CD4-positive, alpha-beta T cell treated with Interferon gamma for 1 hour (primary cell): Measurements from ENCODE around the gene UQCR11.
"Not testable (repeated sequence)": the region's sequence is repeated elsewhere in the genome, so short reads cannot be mapped to it uniquely, and the experiment has no call there.

ENCODE experiments used
- DNase-seq: peaks from one replicate; pipeline ENCODE4 v3.0.0-alpha.2; 2020

Gene UQCR11

DNA sequence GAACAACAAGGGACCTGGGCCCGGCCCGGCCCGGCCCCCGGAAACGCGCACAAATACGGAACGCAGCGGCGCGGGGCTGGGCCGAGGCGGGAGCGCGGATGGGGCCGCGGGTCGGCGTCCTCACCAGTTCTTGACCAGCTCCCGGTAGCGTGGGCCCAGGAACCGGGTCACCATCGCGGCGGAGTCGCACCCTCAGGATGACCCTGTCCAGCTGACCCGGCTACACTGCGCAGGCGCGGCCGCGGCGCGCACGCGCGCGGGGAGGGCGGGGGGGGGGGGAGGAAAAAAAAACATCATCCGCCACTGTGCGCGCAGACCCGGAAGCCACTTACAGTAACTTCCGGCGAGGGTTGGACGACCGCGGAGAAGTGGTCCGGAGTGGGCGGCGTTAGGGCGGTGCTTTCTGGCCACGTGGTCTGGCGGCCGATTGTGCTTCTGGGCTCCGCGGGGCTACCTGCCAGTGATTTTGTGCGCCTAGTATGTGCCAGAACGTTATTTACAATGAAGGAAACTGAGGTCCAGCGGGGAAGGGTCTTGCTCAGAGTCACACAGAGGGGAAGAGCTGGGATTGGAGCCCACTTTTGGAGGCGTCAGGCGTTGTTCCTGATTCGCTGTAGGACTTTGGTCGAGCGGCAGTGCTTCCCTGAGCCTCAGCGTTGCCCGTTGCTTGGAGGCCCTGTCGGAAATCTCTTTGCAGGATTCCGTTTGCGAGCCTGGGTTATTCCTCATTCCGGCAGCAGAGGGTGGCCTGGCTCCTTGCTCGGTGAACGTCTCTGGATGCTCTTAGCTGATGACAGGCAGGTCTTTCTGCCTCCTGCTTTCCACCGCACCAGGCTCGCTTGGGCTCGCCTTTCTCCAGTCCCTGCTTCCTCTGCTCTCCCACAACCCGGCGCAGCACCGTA, at the start of gene UQCR11:
Gene UQCR11 (minus strand): TSS at position 227 of the 902 bp plus-strand sequence. CDS start 53 bp downstream, at position 174.
- peak; percentile 93 for DNase-seq

- no peak for DNase-seq
Observed at GRCh38 chr19:1654178-1654792, 49.0 kb upstream of the UQCR11 start.

DNA sequence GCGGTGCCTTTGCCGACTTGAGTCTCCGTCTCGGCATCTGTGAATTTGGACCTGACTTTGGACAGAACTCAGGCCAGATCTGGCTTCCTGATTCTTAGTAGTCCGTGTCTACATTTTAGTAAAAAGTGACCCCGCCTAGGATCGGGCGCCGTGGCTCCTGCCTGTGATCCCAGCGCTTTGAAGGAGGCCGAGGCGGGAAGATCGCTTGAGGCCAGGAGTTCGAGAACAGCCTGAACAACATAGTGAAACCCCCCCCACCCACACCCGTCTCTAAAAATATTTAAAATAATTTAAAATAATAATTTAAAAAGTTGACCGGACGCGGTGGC, 48.0 kb upstream of the UQCR11 start:
- DNase-seq, result no peak

- DNase-seq, result peak; percentile 99
Observed at GRCh38 chr19:1652471-1653299, 47.4 kb upstream of the UQCR11 start, which contains the start of gene TCF3. Gene TCF3, minus strand, starts transcription at chr19:1652615. Its CDS starts 2,367 bp downstream, at chr19:1650248.

- no peak for DNase-seq
Observed at GRCh38 chr19:1651568-1652291, 46.5 kb upstream of the UQCR11 start.

- peak; percentile 77 for DNase-seq
Observed at GRCh38 chr19:1650650-1651567, 45.6 kb upstream of the UQCR11 start.

- DNase-seq, result no peak
Observed at GRCh38 chr19:1649706-1650649, 44.7 kb upstream of the UQCR11 start.

- DNase-seq, result no peak
Observed at GRCh38 chr19:1648920-1649541, 43.8 kb upstream of the UQCR11 start.

DNA sequence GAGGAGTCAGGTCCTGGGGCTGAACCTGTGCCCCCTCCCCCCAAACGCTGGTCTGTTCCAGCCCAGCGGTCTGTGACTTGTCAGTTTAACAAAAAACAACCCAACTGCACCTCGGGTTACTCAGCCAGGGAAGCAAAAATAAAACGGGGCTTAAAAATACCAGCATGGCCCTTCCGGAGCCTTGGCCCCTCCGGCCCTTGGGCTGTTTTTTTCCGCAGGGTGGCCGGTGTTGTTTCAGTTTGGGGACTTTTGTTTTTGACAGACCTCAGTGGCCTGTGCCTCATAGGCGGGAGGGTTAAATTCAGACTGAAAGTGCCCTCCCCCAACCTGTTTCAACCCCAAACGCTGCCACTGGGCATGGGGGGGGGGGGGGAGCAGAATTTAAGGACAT, 43.2 kb upstream of the UQCR11 start:
- DNase-seq, result no peak

- DNase-seq, result no peak
Observed at GRCh38 chr19:1647501-1648458, 42.5 kb upstream of the UQCR11 start.

DNA sequence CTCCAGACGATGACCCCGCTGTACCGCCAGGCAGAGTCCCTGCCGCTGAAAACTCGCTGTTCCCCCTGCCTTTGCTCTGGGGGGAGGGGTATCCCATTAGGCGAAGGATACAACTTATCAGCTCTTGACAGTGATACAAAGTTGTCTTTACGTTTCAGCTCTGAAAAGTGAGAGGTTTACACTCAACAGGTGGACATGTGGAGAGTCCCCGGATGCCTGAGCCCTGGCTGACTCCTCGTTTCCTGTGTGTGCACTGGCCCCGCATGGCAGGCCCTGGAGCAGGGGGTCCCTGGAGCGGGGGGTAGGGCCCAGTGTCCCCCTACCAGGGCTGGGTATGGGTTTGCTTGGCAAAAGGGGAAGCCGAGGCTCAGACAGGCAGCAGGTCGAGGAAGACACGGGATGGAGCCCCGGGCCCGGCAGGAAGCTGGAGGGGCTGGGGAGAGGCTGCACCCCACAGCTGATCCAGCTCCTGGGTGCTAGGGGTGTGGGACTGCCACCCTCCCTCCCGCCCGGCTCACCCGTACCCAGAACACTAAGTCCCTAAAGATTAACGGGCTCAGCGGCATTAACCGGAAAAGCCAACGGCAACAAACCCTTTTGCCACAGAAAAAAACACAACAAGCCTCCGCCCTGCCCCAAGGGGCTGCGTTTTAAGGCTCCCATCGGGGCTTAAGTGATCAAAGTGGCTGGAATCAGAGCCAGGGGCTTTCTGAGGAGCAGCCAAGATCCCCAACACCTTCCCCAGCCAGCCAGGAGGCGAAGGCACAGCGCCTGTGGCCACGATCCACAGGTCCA, 41.6 kb upstream of the UQCR11 start:
- DNase-seq, result no peak

- no peak for DNase-seq
Observed at GRCh38 chr19:1646149-1646548, 40.9 kb upstream of the UQCR11 start.

- no peak for DNase-seq
Observed at GRCh38 chr19:1645299-1645698, 40.0 kb upstream of the UQCR11 start.

- no peak for DNase-seq
Observed at GRCh38 chr19:1644070-1644469, 38.8 kb upstream of the UQCR11 start.

GRCh38 chr19:1640893-1641448, 35.7 kb upstream of the UQCR11 start:
- not testable (repeated sequence) for DNase-seq

DNA sequence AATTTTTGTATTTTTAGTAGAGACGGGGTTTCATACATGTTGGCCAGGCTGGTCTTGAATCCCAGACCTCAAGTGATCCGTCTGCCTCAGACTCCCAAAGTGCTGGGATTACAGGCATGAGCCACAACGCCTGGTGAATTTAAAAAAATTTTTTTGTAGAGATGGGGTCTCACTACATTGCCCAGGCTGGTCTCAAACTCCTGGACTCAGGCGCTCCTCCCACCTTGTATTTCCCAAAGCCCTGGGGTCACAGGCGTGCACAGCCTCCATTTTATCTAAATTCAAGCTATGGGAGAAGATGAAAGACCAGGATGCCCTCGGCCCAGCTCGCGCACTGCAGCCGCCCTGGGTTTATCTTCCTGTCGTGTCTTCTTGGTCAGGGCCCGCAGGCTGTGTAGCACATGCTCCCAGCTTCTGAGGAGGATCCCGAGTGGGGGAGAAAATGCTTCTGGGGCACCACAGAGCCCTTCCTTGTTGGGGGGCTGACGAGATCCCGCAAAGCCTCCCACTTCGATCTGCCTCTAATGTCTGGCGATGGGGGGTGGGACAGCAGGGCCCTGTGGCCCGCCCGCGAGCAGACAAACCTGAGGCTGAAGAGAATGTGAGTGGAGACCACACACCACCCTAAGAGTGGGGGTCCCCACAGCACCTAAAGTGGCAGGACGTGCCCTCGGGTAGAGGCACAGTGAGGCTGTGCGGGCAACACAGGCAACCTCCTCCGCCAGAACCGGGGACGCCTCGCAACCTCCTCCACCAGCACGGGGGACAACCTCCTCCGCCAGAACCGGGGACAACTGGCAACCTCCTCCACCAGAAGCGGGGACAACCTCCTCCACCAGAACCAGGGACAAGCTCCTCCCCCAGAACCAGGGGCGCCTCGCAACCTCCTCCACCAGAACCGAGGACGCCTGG, 31.3 kb upstream of the UQCR11 start:
- DNase-seq, result no peak

- no peak for DNase-seq
Observed at GRCh38 chr19:1634938-1635243, 29.6 kb upstream of the UQCR11 start.
